GM19438 (cell line): ENCODE data around the gene GPR34.
"Not testable (repeated sequence)": the region's sequence is repeated elsewhere in the genome, so short reads cannot be mapped to it uniquely, and the experiment has no call there.

Experiments
- ATAC-seq: cut with Tn5 transposase; IDR thresholded peaks from one replicate; pipeline ENCODE4 v1.9.1; 2021; ENCODE audit warnings: low read depth; ENCODE audit not compliant: unreplicated experiment

GPR34 gene, protein sequence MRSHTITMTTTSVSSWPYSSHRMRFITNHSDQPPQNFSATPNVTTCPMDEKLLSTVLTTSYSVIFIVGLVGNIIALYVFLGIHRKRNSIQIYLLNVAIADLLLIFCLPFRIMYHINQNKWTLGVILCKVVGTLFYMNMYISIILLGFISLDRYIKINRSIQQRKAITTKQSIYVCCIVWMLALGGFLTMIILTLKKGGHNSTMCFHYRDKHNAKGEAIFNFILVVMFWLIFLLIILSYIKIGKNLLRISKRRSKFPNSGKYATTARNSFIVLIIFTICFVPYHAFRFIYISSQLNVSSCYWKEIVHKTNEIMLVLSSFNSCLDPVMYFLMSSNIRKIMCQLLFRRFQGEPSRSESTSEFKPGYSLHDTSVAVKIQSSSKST

GRCh38 chrX:41688835-41689234, at the start of gene GPR34:
Gene GPR34 (plus strand): TSS chrX:41688973. CDS start chrX:41695634, 6,661 bp downstream.
- ATAC-seq, result no peak

GRCh38 chrX:41646201-41646600, 42.6 kb upstream of the GPR34 start:
- not testable (repeated sequence) for ATAC-seq

DNA sequence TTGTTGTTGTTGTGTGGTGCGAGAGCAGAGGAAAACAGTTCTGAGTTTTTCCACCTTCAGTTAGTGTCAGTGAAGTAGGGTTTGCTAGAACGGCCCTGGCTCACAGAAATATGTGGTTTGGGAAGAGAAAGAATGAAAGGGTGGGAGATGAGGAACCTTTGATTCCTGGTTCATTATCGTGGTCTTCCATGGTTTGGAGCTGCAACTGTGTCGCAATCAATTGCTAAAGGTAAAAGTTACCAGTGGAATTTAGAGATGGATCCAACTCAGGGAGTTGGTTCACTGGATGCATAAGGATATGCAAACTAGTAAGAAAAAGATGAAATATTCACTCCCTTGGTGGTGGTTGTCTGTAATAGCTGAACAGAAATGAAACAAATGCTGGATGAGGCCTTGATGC, 35.6 kb upstream of the GPR34 start:
- ATAC-seq, result no peak

GRCh38 chrX:41655101-41655500, 33.7 kb upstream of the GPR34 start:
- ATAC-seq, result no peak

GRCh38 chrX:41655631-41656030, 33.1 kb upstream of the GPR34 start:
- ATAC-seq, result no peak

- no peak for ATAC-seq
Observed at GRCh38 chrX:41661366-41662095, 27.2 kb upstream of the GPR34 start.

DNA sequence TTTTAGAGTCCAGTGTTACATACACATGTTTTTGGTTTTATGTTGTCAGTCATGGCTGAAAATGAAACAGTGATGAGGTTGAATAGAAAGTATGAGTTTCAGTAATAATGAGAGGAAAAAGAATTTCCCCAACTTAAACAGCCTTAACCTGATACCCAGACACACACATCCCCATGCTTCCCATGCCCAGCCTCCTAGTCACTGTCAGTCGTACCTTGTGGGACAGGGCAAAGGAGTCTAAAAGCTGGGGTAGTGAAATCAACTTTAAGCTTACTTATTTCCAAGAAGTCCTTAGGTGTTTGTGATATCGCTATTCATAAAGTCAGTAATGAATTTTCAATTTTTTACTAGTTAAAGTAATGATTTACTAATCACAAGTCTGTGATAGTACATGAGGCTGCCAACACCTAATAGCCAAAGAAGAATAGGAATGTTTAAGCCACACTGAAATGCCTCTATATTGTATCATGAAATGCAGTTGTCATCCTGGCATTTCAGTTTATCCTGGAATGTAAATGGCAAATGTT, 24.3 kb upstream of the GPR34 start:
- peak; percentile 93 for ATAC-seq

- no peak for ATAC-seq
Observed at GRCh38 chrX:41664908-41665307, 23.9 kb upstream of the GPR34 start.

- ATAC-seq, result no peak
Observed at GRCh38 chrX:41665686-41666085, 23.1 kb upstream of the GPR34 start.

DNA sequence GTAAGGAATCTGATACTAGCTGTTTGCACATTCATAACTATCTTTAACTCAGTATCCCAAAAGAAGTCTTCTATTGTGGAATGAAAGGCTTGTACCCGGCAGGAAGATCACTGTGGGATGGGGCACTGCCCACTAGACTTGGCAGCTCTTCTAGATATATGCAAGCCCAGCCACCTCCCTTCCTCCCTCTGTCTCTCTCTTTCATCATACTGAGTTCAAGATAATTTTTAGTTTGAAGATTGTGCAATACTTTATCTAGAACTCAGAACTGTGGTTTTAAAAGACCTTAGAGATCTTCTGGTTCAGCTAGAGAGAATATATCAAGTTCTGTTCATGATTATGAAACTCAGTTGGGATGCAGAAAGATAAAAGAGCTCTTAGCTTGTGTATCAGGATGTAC, 22.5 kb upstream of the GPR34 start:
- no peak for ATAC-seq

- ATAC-seq, result no peak
Observed at GRCh38 chrX:41667631-41668030, 21.1 kb upstream of the GPR34 start.

- ATAC-seq, result no peak
Observed at GRCh38 chrX:41670112-41670511, 18.7 kb upstream of the GPR34 start.

- no peak for ATAC-seq
Observed at GRCh38 chrX:41671082-41671481, 17.7 kb upstream of the GPR34 start.

- ATAC-seq, result no peak
Observed at GRCh38 chrX:41672643-41673042, 16.1 kb upstream of the GPR34 start.

DNA sequence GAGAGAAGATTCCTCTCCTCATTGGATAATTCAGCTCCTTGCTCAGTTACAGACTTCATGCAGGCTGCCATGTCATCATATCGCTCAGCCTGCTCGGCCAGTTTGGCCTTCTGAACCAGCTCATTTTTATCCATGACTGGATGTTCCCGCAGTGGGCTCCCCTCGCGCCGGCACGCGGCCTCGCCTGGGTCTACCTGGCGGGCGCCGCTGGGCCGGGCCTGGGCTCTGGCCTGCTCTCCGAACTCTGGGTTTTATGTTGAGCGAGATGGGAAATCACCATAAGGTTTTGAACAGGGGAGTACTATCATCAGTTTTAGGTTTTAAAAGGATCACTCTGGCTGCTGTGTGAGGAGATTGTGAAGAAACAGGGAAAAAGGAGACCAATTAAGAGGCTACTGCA, 12.4 kb upstream of the GPR34 start:
- not testable (repeated sequence) for ATAC-seq

- no peak for ATAC-seq
Observed at GRCh38 chrX:41677183-41678060, 11.4 kb upstream of the GPR34 start.

DNA sequence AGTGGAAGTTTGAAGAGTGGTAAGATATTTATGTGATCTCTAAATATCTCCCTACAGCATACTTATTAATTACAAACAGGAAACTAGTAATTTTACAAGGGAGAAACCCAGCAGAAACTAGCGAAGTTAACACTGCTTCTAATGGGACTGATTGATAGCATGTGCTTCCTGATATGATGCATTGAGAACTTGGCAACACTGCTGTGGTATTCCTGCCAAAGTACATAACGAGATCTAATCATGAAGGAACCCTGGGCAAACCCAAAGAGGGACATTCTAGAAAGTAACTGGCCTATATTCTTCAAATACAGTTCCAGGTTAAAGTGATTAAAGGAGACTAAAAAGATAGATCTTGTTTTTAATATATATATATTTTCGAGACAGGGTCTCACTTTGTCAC, 4.6 kb upstream of the GPR34 start:
- ATAC-seq, result no peak

DNA sequence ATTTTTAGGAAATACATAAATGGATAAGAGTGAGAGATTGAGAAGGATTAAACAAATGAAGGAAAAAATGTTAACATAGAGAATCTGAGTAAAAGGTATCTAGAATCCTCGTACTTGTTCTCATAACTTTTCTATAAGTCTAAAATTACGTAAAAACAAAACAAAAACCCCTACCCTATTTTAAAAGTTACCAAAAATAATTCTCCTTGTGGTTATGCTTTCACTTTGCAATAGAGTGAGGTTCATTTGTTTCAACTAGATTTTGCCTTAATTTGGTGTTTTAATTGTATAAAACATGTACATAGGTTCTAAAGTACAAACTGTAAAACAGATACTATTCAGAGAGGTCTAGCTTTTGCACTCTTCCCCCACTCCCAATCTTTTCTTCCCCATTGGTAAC, 3.8 kb upstream of the GPR34 start:
- no peak for ATAC-seq

DNA sequence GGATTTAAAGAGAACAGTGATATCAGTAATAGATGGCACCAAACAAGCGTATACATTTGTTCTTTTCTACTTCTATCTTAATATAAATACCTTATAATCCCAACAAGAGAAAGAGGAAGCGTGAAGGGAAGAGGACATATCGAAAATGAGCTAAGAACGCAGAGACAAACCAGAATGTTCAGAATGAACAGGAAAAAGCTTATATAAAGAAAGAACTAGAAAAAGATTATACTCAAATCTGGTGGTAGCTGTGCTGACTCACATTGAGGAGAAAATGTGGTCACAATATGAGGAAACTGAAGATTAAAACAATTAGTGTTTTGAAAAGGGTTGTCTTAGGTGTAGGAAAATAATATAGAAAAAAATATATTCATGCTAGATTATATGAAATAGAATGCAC, 2.0 kb upstream of the GPR34 start:
- ATAC-seq, result no peak

GRCh38 chrX:41688156-41688555, 617 bp upstream of the GPR34 start:
- no peak for ATAC-seq

DNA sequence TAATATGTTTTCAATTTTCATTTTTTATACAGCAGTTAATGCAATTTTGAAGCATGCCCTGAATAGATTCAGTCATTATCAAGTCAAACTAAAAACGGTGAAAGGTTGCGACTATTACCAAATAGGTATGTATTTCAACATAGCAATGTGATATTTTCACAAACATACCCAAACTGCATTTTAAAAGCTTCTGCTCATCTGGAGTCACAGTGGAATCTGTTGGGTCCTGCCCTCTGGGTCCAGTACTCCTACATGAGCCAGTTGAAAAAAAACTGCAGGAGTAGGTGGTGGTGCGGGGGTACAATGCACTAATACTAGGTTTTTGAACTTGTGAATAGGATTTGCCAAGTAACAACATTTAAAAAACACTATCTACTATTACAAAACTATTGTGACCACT, 938 bp downstream of the GPR34 start:
- ATAC-seq, result no peak
